ENCODE results near the gene KRTAP10-2. TPM values are rescaled to one million over a fixed set of nuclear protein-coding genes. Genes with fewer than 3 reads are reported as not detected.
"Not testable (repeated sequence)": the region's sequence is repeated elsewhere in the genome, so short reads cannot be mapped to it uniquely, and the experiment has no call there.

KRTAP10-2 gene
- total RNA-seq, 1 donor from 2014 or later, result not detected

- TF ChIP-seq, protein P1, sequence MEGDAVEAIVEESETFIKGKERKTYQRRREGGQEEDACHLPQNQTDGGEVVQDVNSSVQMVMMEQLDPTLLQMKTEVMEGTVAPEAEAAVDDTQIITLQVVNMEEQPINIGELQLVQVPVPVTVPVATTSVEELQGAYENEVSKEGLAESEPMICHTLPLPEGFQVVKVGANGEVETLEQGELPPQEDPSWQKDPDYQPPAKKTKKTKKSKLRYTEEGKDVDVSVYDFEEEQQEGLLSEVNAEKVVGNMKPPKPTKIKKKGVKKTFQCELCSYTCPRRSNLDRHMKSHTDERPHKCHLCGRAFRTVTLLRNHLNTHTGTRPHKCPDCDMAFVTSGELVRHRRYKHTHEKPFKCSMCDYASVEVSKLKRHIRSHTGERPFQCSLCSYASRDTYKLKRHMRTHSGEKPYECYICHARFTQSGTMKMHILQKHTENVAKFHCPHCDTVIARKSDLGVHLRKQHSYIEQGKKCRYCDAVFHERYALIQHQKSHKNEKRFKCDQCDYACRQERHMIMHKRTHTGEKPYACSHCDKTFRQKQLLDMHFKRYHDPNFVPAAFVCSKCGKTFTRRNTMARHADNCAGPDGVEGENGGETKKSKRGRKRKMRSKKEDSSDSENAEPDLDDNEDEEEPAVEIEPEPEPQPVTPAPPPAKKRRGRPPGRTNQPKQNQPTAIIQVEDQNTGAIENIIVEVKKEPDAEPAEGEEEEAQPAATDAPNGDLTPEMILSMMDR (conservative IDR thresholded peaks at IDR 0.05; ENCODE audit: low read depth, low read length), result no peak
- H3K4me3 ChIP-seq (ENCODE audit: low read depth, low read length), result no peak overlapping the region
- no peak for DNase-seq (ENCODE audit: low read depth)
These were observed 28.5 kb upstream of the KRTAP10-2 start for GRCh38 chr21:44579833-44580144.

GRCh38 chr21:44579056-44579832 is 27.9 kb upstream of the KRTAP10-2 start:
- TF ChIP-seq, protein P1 (conservative IDR thresholded peaks at IDR 0.05; ENCODE audit: low read depth, low read length), result no peak
- DNase-seq (ENCODE audit: low read depth), result no peak
- no peak overlapping the region for H3K4me3 ChIP-seq (ENCODE audit: low read depth, low read length)

DNA sequence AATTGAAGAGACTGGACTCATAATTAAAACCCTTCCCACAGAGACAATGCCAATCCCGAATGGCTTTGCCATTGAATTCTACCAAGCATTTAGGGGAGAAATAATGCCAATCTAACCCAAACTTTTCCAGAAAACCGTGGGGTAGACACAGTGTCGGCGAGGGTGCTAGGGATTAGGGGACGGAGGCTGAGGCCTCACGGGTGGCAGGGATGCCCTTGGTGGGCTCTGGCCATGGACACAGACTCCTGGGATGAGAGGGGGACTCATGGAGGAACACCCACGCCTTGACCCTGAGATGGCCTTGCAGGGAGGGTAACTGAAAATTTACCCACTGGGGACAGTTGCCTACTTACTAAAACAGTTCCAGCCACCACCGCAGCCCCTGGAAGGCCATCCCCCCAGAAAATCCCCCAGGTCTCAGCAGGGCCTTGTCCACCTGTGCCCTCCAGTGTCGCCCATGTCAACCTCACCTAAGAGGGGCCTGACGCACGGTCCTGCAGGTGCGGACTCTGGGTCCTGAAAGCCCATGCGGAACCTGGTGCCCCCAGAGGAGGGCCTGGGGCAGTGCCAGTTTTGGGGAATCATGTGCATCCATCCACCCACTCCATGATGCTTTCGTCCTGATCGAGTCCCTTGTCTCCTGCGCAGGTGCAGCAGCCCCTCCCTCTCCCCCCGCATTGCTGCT is 27.2 kb upstream of the KRTAP10-2 start:
- no peak for DNase-seq (ENCODE audit: low read depth)
- TF ChIP-seq, protein P1 (conservative IDR thresholded peaks at IDR 0.05; ENCODE audit: low read depth, low read length), result no peak
- no peak overlapping the region for H3K4me3 ChIP-seq (ENCODE audit: low read depth, low read length)

- TF ChIP-seq, protein P1 (conservative IDR thresholded peaks at IDR 0.05; ENCODE audit: low read depth, low read length), result no peak
- H3K4me3 ChIP-seq (ENCODE audit: low read depth, low read length), result no peak overlapping the region
- DNase-seq (ENCODE audit: low read depth), result no peak
These were observed 24.7 kb upstream of the KRTAP10-2 start for GRCh38 chr21:44576025-44576420.

GRCh38 chr21:44575307-44576024 is 24.2 kb upstream of the KRTAP10-2 start:
- DNase-seq (ENCODE audit: low read depth), result no peak
- TF ChIP-seq, protein P1 (conservative IDR thresholded peaks at IDR 0.05; ENCODE audit: low read depth, low read length), result no peak

GRCh38 chr21:44574457-44575306 is 23.4 kb upstream of the KRTAP10-2 start:
- no peak overlapping the region for H3K4me3 ChIP-seq (ENCODE audit: low read depth, low read length)
- TF ChIP-seq, protein P1 (conservative IDR thresholded peaks at IDR 0.05; ENCODE audit: low read depth, low read length), result no peak
- DNase-seq (ENCODE audit: low read depth), result no peak

More at GRCh38 chr21:44575307-44576024, 24.2 kb upstream of the KRTAP10-2 start:
- no peak overlapping the region for H3K4me3 ChIP-seq (ENCODE audit: low read depth, low read length)

GRCh38 chr21:44573630-44574456 is 22.5 kb upstream of the KRTAP10-2 start, which contains the start of gene KRTAP10-4:
Gene KRTAP10-4, plus strand, starts transcription at chr21:44573729. Its CDS starts 30 bp downstream, at chr21:44573759.
- H3K4me3 ChIP-seq (ENCODE audit: low read depth, low read length); DNase-seq (ENCODE audit: low read depth): not testable (repeated sequence)
